GM19328 (cell line): ENCODE measurements around the gene ZNF451.

Source experiments
- ATAC-seq: cut with Tn5 transposase; IDR thresholded peaks from one replicate; pipeline ENCODE4 v1.9.1; 2021; ENCODE audit warnings: mild to moderate bottlenecking, moderate library complexity; ENCODE audit not compliant: unreplicated experiment

ZNF451 gene

DNA sequence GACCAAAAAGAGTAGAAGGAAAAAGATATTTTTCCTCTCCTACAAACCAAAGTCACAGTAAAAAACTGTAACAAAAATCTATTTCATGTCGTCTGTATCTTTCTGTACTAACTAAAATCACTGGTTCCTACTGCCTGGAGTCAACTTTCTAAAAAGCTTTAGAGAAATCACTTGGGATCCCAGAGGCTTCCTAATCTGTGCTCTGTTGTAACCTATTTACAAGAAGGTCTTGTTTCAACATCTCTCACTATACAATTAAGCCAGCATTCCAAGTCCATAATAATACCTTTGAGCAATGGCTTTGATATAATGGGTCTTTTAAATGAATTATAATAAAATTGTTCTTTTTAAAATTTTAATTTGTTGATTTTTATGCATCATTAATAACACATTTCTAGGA lies 111.7 kb downstream of the ZNF451 start:
- no peak for ATAC-seq

- ATAC-seq = no peak
Observed at GRCh38 chr6:57205550-57206328, 115.8 kb downstream of the ZNF451 start.

DNA sequence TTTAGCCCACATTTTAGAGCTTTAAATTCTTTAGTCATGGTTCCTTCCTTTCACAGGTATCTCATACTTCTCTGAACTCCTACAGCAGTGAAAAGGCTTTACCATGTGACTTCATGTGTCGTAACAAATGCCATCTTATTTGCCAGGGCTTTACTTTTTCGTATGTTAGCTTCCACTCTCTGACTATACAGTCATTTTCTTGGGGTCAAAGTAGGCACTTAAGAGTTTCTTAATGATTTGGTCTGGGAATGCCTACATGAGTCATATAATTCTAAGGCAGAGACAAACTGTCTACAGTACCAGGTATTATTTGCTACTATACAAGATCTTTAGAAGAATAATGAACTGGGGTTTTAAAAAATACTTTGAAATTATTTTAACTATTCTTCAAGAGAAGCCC lies 117.2 kb downstream of the ZNF451 start:
- ATAC-seq = no peak

DNA sequence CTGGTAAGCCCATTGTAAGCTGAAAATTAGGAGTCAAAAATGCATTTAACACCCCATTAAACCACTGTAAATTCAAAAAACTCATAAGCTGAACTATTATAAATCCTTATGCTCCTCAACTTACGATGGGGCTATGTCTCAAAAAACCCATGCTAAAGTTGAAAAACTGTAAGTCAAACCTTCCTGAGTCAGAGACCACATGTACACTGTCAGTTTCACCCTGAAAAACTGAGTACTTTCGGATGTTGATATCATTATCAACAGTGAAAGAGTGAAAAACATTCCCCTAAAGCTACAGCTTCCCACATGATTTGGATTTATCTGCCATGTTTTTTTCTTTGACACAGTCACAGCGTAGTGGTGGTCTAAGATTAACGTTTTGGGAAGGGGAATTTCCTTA lies 117.9 kb downstream of the ZNF451 start:
- ATAC-seq = no peak

GRCh38 chr6:57209030-57209429 lies 119.0 kb downstream of the ZNF451 start:
- ATAC-seq = no peak

GRCh38 chr6:57210060-57210459 lies 120.1 kb downstream of the ZNF451 start:
- no peak for ATAC-seq

DNA sequence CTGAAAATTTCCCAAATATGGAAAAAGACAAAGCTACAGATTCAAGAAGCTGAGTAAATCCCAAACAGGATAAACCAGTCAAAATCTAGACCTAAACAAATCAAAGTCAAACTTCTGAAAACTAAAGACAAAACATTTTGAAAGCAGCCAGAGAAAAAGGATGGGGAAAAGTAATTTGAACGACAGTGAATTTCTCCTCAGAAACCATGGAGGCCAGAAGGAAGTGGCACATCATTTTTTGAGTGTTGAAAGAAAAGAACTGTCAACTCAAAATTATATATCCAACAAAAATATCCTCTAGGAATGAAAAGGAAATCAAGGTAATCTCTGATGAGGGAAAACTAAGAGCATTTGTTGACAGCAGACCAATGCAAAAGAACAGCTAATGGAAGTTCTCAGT lies 125.3 kb downstream of the ZNF451 start:
- ATAC-seq = no peak

- ATAC-seq = no peak
Observed at GRCh38 chr6:57216235-57217101, 126.5 kb downstream of the ZNF451 start.

DNA sequence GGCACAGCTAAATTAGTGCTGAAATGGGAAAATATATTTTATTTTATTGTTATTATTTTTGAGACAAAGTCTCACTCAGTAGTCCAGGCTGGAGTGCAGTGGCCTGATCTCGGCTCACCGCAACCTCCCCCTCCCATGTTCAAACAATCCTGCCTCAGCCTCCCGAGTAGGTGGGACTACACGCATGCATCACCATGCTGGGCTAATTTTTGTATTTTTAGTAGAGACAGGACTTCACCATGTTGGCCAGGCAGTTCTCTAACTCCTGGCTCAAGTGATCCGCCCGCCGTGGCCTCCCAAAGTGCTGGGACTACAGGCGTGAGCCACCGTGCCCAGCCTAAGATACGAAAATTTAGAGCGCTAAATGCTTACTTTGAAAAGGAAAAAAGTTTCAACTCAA lies 127.3 kb downstream of the ZNF451 start:
- ATAC-seq = no peak
